Esophagus muscularis mucosa (tissue), 4 donors: ENCODE results near the gene ITPR2. TPM values are rescaled to one million over a fixed set of nuclear protein-coding genes. Genes with fewer than 3 reads are reported as not detected.
A peak's percentile ranks its signal among the peaks of the same experiment; 100 is the strongest.
"Not testable (repeated sequence)": the region's sequence is repeated elsewhere in the genome, so short reads cannot be mapped to it uniquely, and the experiment has no call there.

ENCODE experiments used
- DNase-seq: peaks from one replicate; pipeline ENCODE4 v3.0.0-alpha.2; 2017; ENCODE audit errors: extremely low spot score
- H3K27ac ChIP-seq, 4 donors: fragments of 200-600 bp; sonication (generic); replicated peaks in 1 of 4; 1 replicate in 3 of 4; 2 replicates in 1 of 4; pipeline ENCODE4 v1.5.1; 2016 to 2019; ENCODE audit warnings: mild to moderate bottlenecking in 1 of 4
- H3K27me3 ChIP-seq, 4 donors: fragments of 200-600 bp; sonication (generic); one replicate each; pipeline versions ENCODE4 v1.5.1 to v1.6.0; 2016 to 2019
- H3K36me3 ChIP-seq, 4 donors: fragments of 200-600 bp; sonication (generic); one replicate each; pipeline ENCODE4 v1.5.1; 2016 to 2019
- H3K4me1 ChIP-seq, 4 donors: fragments of 200-600 bp; sonication (generic); one replicate each; pipeline ENCODE4 v1.5.1; 2016 to 2019
- H3K4me3 ChIP-seq, 4 donors: fragments of 200-600 bp; sonication (generic); 1 replicate in 2 of 4; 2 replicates in 2 of 4; pipeline ENCODE4 v1.5.1; 2016 to 2019; ENCODE audit warnings: mild to moderate bottlenecking in 4 of 4, moderate library complexity in 1 of 4
- H3K9me3 ChIP-seq, 4 donors: fragments of 200-600 bp; sonication (generic); 1 replicate in 3 of 4; 2 replicates in 1 of 4; pipeline ENCODE4 v1.5.1; 2016 to 2019
- CTCF ChIP-seq, 3 experiments: fragments of 200-600 bp in 2 of 3; fragments of 450-650 bp in 1 of 3; sonication (generic) in 2 of 3; IDR thresholded peaks; one replicate each; pipeline ENCODE4 v1.5.1; 2017 to 2019; ENCODE audit warnings: antibody characterized with exemption in 3 of 3, mild to moderate bottlenecking in 2 of 3, moderate library complexity in 1 of 3
- EP300 ChIP-seq: sonication (generic); formaldehyde crosslinking; IDR thresholded peaks from one replicate; pipeline ENCODE4 v1.6.1; 2017; ENCODE audit warnings: antibody characterized with exemption
- POLR2A ChIP-seq: fragments of 450-650 bp; IDR thresholded peaks from one replicate; pipeline ENCODE4 v1.6.1; 2017; ENCODE audit warnings: antibody characterized with exemption, moderate library complexity, mild to moderate bottlenecking, low read depth
- POLR2AphosphoS5 ChIP-seq, 2 donors: sonication (generic); formaldehyde crosslinking; IDR thresholded peaks; one replicate each; pipeline ENCODE4 v1.6.1; 2017; ENCODE audit warnings: antibody characterized with exemption in 2 of 2
- WGBS: methylation state at CpG from one replicate; pipeline ENCODE4 v1.1.5; 2018; 5-methylcytosine and 5-hydroxymethylcytosine counted together
- intact Hi-C: fragments of 100-400 bp; cut with DNase I; formaldehyde crosslinking; loops from one replicate; pipeline ENCODE4 v1.15.1; 2023
- total RNA-seq, 4 donors: library from RNA; depleted of rRNA; stranded (reverse); fragments of >200 nt; gene quantifications; one replicate each; pipeline versions ENCODE4 v1.1.0 to v1.2.1, GENCODE V29; 2016

The ITPR2 gene
- total RNA-seq, 4 donors from 2014 or later, result 23.7 to 26.6 (median 25.4) TPM

DNA sequence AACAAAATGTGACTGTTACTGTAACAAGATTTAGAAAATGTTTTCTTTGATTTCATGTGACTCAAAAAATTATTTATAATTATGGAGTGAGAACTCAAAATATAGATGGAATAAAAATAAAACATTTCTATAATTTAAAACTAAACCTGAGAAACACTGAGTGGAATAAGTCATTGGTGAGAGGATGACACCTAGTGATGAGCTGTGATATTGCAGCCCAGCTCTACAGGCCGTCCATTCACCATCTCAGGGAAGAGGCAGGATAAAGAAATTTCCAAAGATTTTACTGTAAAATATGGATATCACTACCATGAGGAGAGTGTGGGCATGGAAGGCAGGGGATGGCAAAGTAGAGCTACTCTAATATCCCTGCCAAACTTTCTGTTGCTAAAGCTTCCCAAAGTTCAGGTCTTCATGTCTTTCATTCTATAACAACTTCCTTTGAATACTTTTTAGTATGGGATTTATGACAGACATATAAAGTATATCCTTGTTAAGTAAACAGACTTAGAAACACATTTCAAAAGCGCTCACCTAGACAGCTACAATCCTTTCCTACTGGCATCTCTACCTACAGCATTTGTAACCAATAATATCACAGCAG, 308.0 kb downstream of the ITPR2 start:
- H3K27ac ChIP-seq, result no peak overlapping the region
- intact Hi-C loops, result no loop called here
- no peak overlapping the region for H3K4me3 ChIP-seq
- 96% methylated on average over 2 of the region's 2 CpGs for WGBS
- peaks cover 0 to 8% (median 6%) of the 10 kb centered on the region in 4 donors for H3K4me1 ChIP-seq
- peaks cover 0 to 19% (median 14%) of the 10 kb centered on the region in 4 donors for H3K9me3 ChIP-seq
- TF ChIP-seq CTCF (IDR thresholded peaks at IDR 0.05) (peak; percentile 32 to 66 (median 54)), POLR2A (no peak), POLR2AphosphoS5 (IDR thresholded peaks at IDR 0.05) (no peak), EP300 (no peak)
- no peaks in the 10 kb centered on the region for H3K27me3 ChIP-seq
- no peak for DNase-seq
- H3K36me3 ChIP-seq, result peaks cover 0 to 5% (median 2%) of the 10 kb centered on the region in 4 donors

GRCh38 chr12:26523708-26524150, 309.3 kb downstream of the ITPR2 start:
- Histone ChIP-seq H3K4me3 (no peak overlapping the region), H3K27me3 (no peaks in the 10 kb centered on the region), H3K4me1 (peaks cover 0 to 8% (median 6%) of the 10 kb centered on the region in 4 donors), H3K36me3 (peaks cover 0 to 5% (median 2%) of the 10 kb centered on the region in 4 donors), H3K9me3 (peaks cover 0 to 19% (median 16%) of the 10 kb centered on the region in 4 donors), H3K27ac (peak overlapping the region in 3 of 4 donors; percentile 18 to 55 (median 44))
- peak; percentile 96 for DNase-seq
- intact Hi-C loops, result no loop called here
- peak; percentile 81 to 89 for TF ChIP-seq POLR2AphosphoS5 (IDR thresholded peaks at IDR 0.05)
- TF ChIP-seq POLR2A, result no peak
- 36% methylated on average over 9 of the region's 9 CpGs for WGBS

DNA sequence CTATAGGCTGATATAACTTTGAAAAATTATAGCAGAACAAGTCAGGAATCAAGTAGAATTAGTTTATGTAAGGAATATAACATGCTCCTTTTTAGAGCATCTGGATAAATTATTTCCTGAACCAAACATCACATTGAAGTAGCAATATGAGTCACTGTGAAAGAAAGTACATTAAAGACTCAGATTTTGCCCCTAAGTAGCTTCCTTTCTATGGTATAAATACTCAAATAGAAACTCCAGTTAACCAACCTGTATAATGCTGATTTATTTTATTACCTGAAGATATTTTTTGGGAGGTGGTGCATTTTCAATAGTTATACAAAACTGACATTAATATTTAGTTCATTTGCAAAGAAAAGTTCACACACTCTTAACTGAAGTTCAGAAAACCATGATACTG, 312.1 kb downstream of the ITPR2 start:
- Histone ChIP-seq H3K27ac (no peak overlapping the region), H3K4me1 (peaks cover 0 to 8% (median 6%) of the 10 kb centered on the region in 4 donors), H3K9me3 (peaks cover 0 to 15% (median 11%) of the 10 kb centered on the region in 4 donors), H3K36me3 (peaks cover 0 to 2% (median 0%) of the 10 kb centered on the region in 4 donors), H3K4me3 (no peak overlapping the region), H3K27me3 (no peaks in the 10 kb centered on the region)
- intact Hi-C loops, result no loop called here
- DNase-seq, result no peak
- no peak for TF ChIP-seq POLR2AphosphoS5 (IDR thresholded peaks at IDR 0.05)
- TF ChIP-seq CTCF (IDR thresholded peaks at IDR 0.05), result no peak

GRCh38 chr12:26520109-26520508, 312.9 kb downstream of the ITPR2 start:
- TF ChIP-seq EP300 (no peak), POLR2A (no peak), POLR2AphosphoS5 (IDR thresholded peaks at IDR 0.05) (no peak), CTCF (IDR thresholded peaks at IDR 0.05) (no peak)
- DNase-seq, result no peak
- Histone ChIP-seq H3K4me3 (no peak overlapping the region), H3K36me3 (no peaks in the 10 kb centered on the region), H3K4me1 (peaks cover 0 to 9% (median 7%) of the 10 kb centered on the region in 4 donors), H3K27me3 (no peaks in the 10 kb centered on the region), H3K9me3 (peaks cover 0 to 7% (median 4%) of the 10 kb centered on the region in 4 donors), H3K27ac (no peak overlapping the region)
- 92% methylated on average over 1 of the region's 1 CpG for WGBS
- intact Hi-C loops, result no loop called here

DNA sequence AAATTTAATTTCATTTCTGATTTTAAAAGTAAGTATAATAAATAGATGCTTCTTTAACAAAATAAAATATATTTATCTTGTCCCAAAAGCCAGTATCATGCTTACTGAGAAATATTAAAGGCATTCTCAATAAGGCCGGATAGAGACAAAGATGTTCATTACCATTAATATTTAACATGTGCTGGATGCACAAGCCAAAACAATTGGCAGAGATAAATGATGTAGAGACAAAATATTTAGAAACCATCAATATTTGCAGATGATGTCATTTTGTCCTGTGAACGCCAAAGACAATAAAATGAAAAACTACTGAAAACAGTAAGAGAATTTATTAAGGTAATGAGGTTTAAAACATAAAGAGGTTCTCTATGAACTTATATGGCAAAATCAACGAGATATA, 313.5 kb downstream of the ITPR2 start:
- Histone ChIP-seq H3K9me3 (peaks cover 0 to 4% (median 0%) of the 10 kb centered on the region in 4 donors), H3K4me1 (peaks cover 0 to 14% (median 10%) of the 10 kb centered on the region in 4 donors), H3K27me3 (no peaks in the 10 kb centered on the region), H3K36me3 (no peaks in the 10 kb centered on the region), H3K4me3 (no peak overlapping the region), H3K27ac (no peak overlapping the region)
- WGBS, result 92% methylated on average over 3 of the region's 3 CpGs
- TF ChIP-seq CTCF (IDR thresholded peaks at IDR 0.05), result no peak
- DNase-seq, result no peak
- intact Hi-C loops, result no loop called here

DNA sequence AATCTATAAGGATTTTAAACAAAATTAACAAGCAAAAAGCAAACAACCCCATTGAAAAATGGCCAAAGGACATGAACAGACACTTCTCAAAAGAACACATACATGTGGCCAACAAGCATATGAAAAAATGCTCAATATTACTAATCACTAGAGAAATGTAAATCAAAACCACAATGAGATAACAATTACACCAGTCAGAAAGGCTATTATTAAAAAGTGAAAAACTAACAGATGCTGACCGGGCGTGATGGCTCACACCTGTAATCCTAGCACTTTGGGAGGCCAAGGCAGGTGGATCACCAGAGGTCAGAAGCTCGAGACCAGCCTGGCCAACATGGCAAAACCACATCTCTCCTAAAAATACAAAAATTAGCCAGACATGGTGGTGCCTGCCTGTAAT, 315.7 kb downstream of the ITPR2 start:
- not testable (repeated sequence) for DNase-seq, H3K27me3 ChIP-seq

More for the DNA sequence above, 315.7 kb downstream of the ITPR2 start:
- H3K36me3 ChIP-seq, H3K9me3 ChIP-seq, intact Hi-C loops, H3K4me3 ChIP-seq, H3K27ac ChIP-seq: not testable (repeated sequence)
- 100% methylated on average over 3 of the region's 3 CpGs for WGBS
- H3K4me1 ChIP-seq, result peaks cover 3 to 14% (median 8%) of the 10 kb centered on the region in 4 donors
